Astrocyte of the cerebellum (primary cell): ENCODE data around the gene LIMS4.
"Not testable (repeated sequence)": the region's sequence is repeated elsewhere in the genome, so short reads cannot be mapped to it uniquely, and the experiment has no call there.

Experiments used
- DNase-seq: peaks from one replicate; pipeline ENCODE4 v3.0.0-alpha.2; 2011; ENCODE audit warnings: low read depth
- H3K4me3 ChIP-seq: 2 replicates; pipeline ENCODE4 v1.5.1; 2011; ENCODE audit warnings: mild to moderate bottlenecking, low read depth, low read length, moderate library complexity
- in situ Hi-C: cut with HindIII; loops from 2 replicates; pipeline ENCODE4 v1.10.0; 2017; ENCODE audit warnings: low sequenced_read_pairs

LIMS4 gene

GRCh38 chr2:110404246-110404645, 68.4 kb downstream of the LIMS4 start:
- DNase-seq, in situ Hi-C loops, H3K4me3 ChIP-seq: not testable (repeated sequence)

GRCh38 chr2:110401001-110401618, 71.5 kb downstream of the LIMS4 start:
- H3K4me3 ChIP-seq, DNase-seq, in situ Hi-C loops: not testable (repeated sequence)

- H3K4me3 ChIP-seq, DNase-seq, in situ Hi-C loops: not testable (repeated sequence)
Observed at GRCh38 chr2:110399378-110399777, 73.2 kb downstream of the LIMS4 start.

GRCh38 chr2:110395990-110396389, 76.6 kb downstream of the LIMS4 start:
- in situ Hi-C loops, DNase-seq, H3K4me3 ChIP-seq: not testable (repeated sequence)
